HepG2 (cell line): ENCODE measurements around the gene GTF2F2. TPM values are rescaled to one million over a fixed set of nuclear protein-coding genes. Genes with fewer than 3 reads are reported as not detected.

Source experiments
- ATAC-seq: fragments of 200-7000 bp; cut with Tn5 transposase; 3 replicates; pipeline ENCODE4 v1.9.1; 2020; ENCODE audit warnings: mild to moderate bottlenecking, moderate library complexity
- BruUV-seq: library from RNA; stranded (reverse); fragments of 400-500 nt; replicated peaks from 2 replicates; lab custom pipeline; 2021; lab: Mats Ljungman, UMichigan
- CTCF ChIA-PET: fragments of 300-600 bp; formaldehyde crosslinking; extraction: SDS; loops from one replicate; lab custom pipeline; 2021; ENCODE audit warnings: low total read pairs, inconsistent platforms, low intra/inter-chr PET ratio; lab: Yijun Ruan, JAX
- POLR2A ChIA-PET: fragments of 350-600 bp; sonication (Branson Sonifier 250); formaldehyde crosslinking; loops from one replicate; lab custom pipeline; 2020; ENCODE audit warnings: antibody characterized with exemption, inconsistent platforms; lab: Yijun Ruan, JAX
- DNase-seq: peaks from one replicate; pipeline ENCODE4 v3.0.0-alpha.2; 2015; ENCODE audit warnings: low spot score
- FAIRE-seq: peaks from 3 replicates; lab custom pipeline; 2011; peaks lifted over from hg19 to GRCh38; lab: Jason Lieb, UNC
- H2AFZ ChIP-seq: one replicate; pipeline ENCODE4 v1.6.1; 2011; ENCODE audit warnings: low read length, inconsistent platforms
- H3K27ac ChIP-seq: fragments of 300-600 bp; 3 replicates; pipeline ENCODE4 v1.8.0; 2011; ENCODE audit warnings: mixed run types, mild to moderate bottlenecking, mixed read lengths, low read length, inconsistent platforms; ENCODE audit not compliant: insufficient read depth; ENCODE audit errors: extremely low read length
- H3K27me3 ChIP-seq, 2 experiments: fragments of 200-600 bp in 1 of 2; 2 replicates in 1 of 2; 3 replicates in 1 of 2; pipeline versions ENCODE4 v1.6.0 to v1.8.0; 2011; ENCODE audit warnings: low read length in 2 of 2, mild to moderate bottlenecking in 2 of 2, moderate library complexity in 2 of 2, inconsistent platforms in 1 of 2; ENCODE audit not compliant: insufficient read depth in 2 of 2, control insufficient read depth in 1 of 2
- H3K36me3 ChIP-seq, 2 experiments: fragments of 200-600 bp in 1 of 2; replicated peaks in 1 of 2; 2 replicates in 1 of 2; 3 replicates in 1 of 2; pipeline versions ENCODE4 v1.5.1 to v1.8.0; 2011; ENCODE audit warnings: low read length in 2 of 2, inconsistent platforms in 1 of 2; ENCODE audit not compliant: insufficient read depth in 2 of 2, control insufficient read depth in 1 of 2
- H3K4me1 ChIP-seq: 2 replicates; pipeline ENCODE4 v1.5.1; 2012; ENCODE audit warnings: low read length, inconsistent platforms; ENCODE audit not compliant: insufficient read depth
- H3K4me2 ChIP-seq: 2 replicates; pipeline ENCODE4 v1.6.0; 2011; ENCODE audit warnings: low read depth, low read length, inconsistent platforms
- H3K4me3 ChIP-seq, 3 experiments: fragments of 200-600 bp in 1 of 3; sonication (generic), shearing (Covaris generic) in 1 of 3; replicated peaks in 1 of 3; 2 replicates each; pipeline ENCODE4 v1.5.1; 2011 to 2016; ENCODE audit warnings: low read length in 3 of 3, inconsistent platforms in 2 of 3, low read depth in 2 of 3, mild to moderate bottlenecking in 2 of 3, control low read depth in 1 of 3, mixed read lengths in 1 of 3; ENCODE audit not compliant: insufficient read depth in 1 of 3
- H3K79me2 ChIP-seq: one replicate; pipeline ENCODE4 v1.6.1; 2011; ENCODE audit warnings: low read length, inconsistent platforms; ENCODE audit not compliant: insufficient read depth
- H3K9ac ChIP-seq: 2 replicates; pipeline ENCODE4 v1.6.0; 2011; ENCODE audit warnings: mild to moderate bottlenecking, low read depth, low read length, inconsistent platforms; ENCODE audit not compliant: insufficient read depth
- H3K9me3 ChIP-seq: 2 replicates; pipeline ENCODE4 v1.5.1; 2012; ENCODE audit warnings: mild to moderate bottlenecking, low read length
- H4K20me1 ChIP-seq: 2 replicates; pipeline ENCODE4 v1.6.0; 2011; ENCODE audit warnings: inconsistent platforms, mild to moderate bottlenecking, low read length, moderate library complexity; ENCODE audit not compliant: insufficient read depth
- HES4 ChIP-seq: sonication (generic); formaldehyde crosslinking; IDR thresholded peaks from 2 replicates; pipeline ENCODE4 v1.9.0; 2021; ENCODE audit warnings: mild to moderate bottlenecking, missing genetic modification reagents, borderline replicate concordance
- HNRNPK ChIP-seq: fragments of 200-400 bp; formaldehyde crosslinking; IDR thresholded peaks from 2 replicates; pipeline ENCODE4 v1.6.1; 2018; ENCODE audit warnings: low read length, low read depth, moderate library complexity, mild to moderate bottlenecking; ENCODE audit not compliant: poor library complexity, severe bottlenecking
- PCBP1 ChIP-seq: fragments of 200-400 bp; formaldehyde crosslinking; IDR thresholded peaks from 2 replicates; pipeline ENCODE4 v1.6.1; 2017; ENCODE audit warnings: mild to moderate bottlenecking, low read depth, low read length, borderline replicate concordance
- PCBP2 ChIP-seq: fragments of 200-400 bp; formaldehyde crosslinking; optimal IDR thresholded peaks from 2 replicates; pipeline ENCODE3; 2018; ENCODE audit warnings: low read length, low read depth; ENCODE audit not compliant: poor library complexity, severe bottlenecking
- RBFOX2 ChIP-seq: fragments of 200-400 bp; formaldehyde crosslinking; IDR thresholded peaks from 2 replicates; pipeline ENCODE4 v1.6.1; 2017; ENCODE audit warnings: low read depth, mild to moderate bottlenecking, low read length
- ZNF546 ChIP-seq: sonication (generic); formaldehyde crosslinking; conservative IDR thresholded peaks from 2 replicates; pipeline ENCODE4 v1.8.1; 2023; ENCODE audit warnings: mild to moderate bottlenecking, missing genetic modification reagents
- ZNF720 ChIP-seq: sonication (generic); formaldehyde crosslinking; IDR thresholded peaks from 2 replicates; pipeline ENCODE4 v1.4.0; 2020; ENCODE audit warnings: missing genetic modification reagents
- WGBS: methylation state at CpG from one replicate; pipeline ENCODE4 v1.1.6; 2017; ENCODE audit warnings: low lambda C conversion rate; 5-methylcytosine and 5-hydroxymethylcytosine counted together
- in situ Hi-C: cut with HindIII; loops from 2 replicates; pipeline ENCODE4 v1.10.0; 2017; ENCODE audit warnings: low pct_unique_long_range_greater_than_20kb; ENCODE audit not compliant: extremely low pct_ligation_motif_present
- intact Hi-C: fragments of 100-400 bp; cut with micrococcal nuclease; formaldehyde crosslinking; loops from one replicate; pipeline ENCODE4 v1.10.0; 2022; ENCODE audit not compliant: unreplicated experiment
- polyA plus RNA-seq, 8 experiments: library from polyadenylated mRNA; depleted of rRNA in 3 of 8; stranded (reverse) in 7 of 8; unstranded in 1 of 8; fragments of >200 nt; fragmentation: Illumina TruSeq in 4 of 8; extraction: Trizol in 4 of 8; gene quantifications; 2 replicates each; pipeline versions ENCODE4 v1.2.1 to v1.2.3, GENCODE V29; 2011 to 2016; ENCODE audit warnings: low read depth in 4 of 8, missing spikeins in 1 of 8, mixed read lengths in 1 of 8; ENCODE audit not compliant: insufficient read depth in 1 of 8
- total RNA-seq, 5 experiments: library from RNA; depleted of rRNA; stranded (reverse); fragments of >200 nt; fragmentation: Illumina TruSeq; extraction: Trizol; gene quantifications; 2 replicates each; pipeline ENCODE4 v1.2.3, GENCODE V29; 2016; ENCODE audit warnings: low read depth in 1 of 5
- TF ChIP-seq, protein P1 (sequence below): sonication (generic); formaldehyde crosslinking; IDR thresholded peaks from 2 replicates; pipeline ENCODE4 v1.8.1; 2023; ENCODE audit warnings: mild to moderate bottlenecking, missing genetic modification reagents

Gene GTF2F2
- total and polyA plus RNA-seq, 2 of the 13 experiments (the other 11 are each of a cell fraction or from before 2014, with no cell fraction given): 10.6 to 32.8 TPM

DNA sequence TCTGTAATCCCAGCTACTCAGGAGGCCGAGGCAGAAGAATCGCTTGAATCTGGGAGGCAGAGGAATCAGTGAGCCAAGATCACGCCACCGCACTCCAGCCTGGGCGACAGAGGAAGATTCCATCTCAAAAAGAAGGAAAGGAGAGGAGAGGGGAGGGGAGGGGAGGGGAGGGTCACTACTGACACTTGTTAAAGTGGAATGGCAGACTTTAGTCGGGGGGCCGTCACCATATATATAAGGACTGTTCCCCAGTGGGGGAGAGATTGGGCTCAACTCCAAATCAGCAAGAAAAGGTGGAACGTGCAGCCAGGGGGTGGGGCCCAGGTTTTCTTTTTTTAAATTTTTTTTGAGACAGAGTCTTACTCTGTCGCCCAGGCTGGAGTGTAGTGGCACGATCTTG is 194.5 kb downstream of the GTF2F2 start:
- ChIA-PET CTCF (no interaction called here), POLR2A (interaction anchor here (1.9 to 2.2 kb wide), 3 partner anchors 11 to 26 kb away, joined by 8 to 19 read pairs (median 11); partner anchors contain the start of gene TPT1)
- WGBS: 78% methylated on average over 8 of the region's 10 CpGs
- H3K4me3 ChIP-seq: no peak overlapping the region
- H3K4me1 ChIP-seq: peaks cover 42% of the 10 kb centered on the region
- no peaks in the 10 kb centered on the region for H4K20me1 ChIP-seq
- no peaks in the 10 kb centered on the region for H3K9me3 ChIP-seq
- DNase-seq: no peak
- FAIRE-seq: no peak
- intact Hi-C loops (no loop called here), in situ Hi-C loops (loop anchor here (5.0 kb wide), 1 partner anchor 268 kb away; no protein-coding TSS in a partner anchor)
- no peak for ATAC-seq
- H3K36me3 ChIP-seq: no peaks in the 10 kb centered on the region
- H3K79me2 ChIP-seq: no peaks in the 10 kb centered on the region
- H3K9ac ChIP-seq: no peak overlapping the region
- no peak overlapping the region for H3K4me2 ChIP-seq
- H3K27ac ChIP-seq: no peak overlapping the region
- no peak overlapping the region for H2AFZ ChIP-seq
- no peaks in the 10 kb centered on the region; a peak in 1 of 5 replicates for H3K27me3 ChIP-seq
- TF ChIP-seq HNRNPK: peak; percentile 72
- TF ChIP-seq, protein P1, sequence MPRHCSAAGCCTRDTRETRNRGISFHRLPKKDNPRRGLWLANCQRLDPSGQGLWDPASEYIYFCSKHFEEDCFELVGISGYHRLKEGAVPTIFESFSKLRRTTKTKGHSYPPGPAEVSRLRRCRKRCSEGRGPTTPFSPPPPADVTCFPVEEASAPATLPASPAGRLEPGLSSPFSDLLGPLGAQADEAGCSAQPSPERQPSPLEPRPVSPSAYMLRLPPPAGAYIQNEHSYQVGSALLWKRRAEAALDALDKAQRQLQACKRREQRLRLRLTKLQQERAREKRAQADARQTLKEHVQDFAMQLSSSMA: no peak
- TF ChIP-seq PCBP2: peak; percentile 46
- TF ChIP-seq HES4 (CRISPR knock-in tag): no peak
- TF ChIP-seq ZNF720 (CRISPR knock-in tag): no peak
- TF ChIP-seq PCBP1: 0 out of 2 replicates have a peak, but pooled peaks have one; percentile 68
- TF ChIP-seq RBFOX2: no peak
- TF ChIP-seq ZNF546 (CRISPR knock-in tag): no peak
- no TSS peak for BruUV-seq
